Gastroesophageal sphincter (tissue), 3 donors: Measurements from ENCODE around the gene PCDH12.

Source experiments
- POLR2A ChIP-seq, 2 donors: fragments of 450-650 bp; IDR thresholded peaks; one replicate each; pipeline ENCODE4 v1.6.1; 2017; ENCODE audit warnings: antibody characterized with exemption in 2 of 2, mild to moderate bottlenecking in 2 of 2, moderate library complexity in 1 of 2
- TF ChIP-seq, protein P1 (sequence below), 4 experiments: fragments of 200-600 bp in 2 of 4; fragments of 450-650 bp in 2 of 4; sonication (generic) in 1 of 4; IDR thresholded peaks; one replicate each; pipeline ENCODE4 v1.5.1; 2017 to 2019; ENCODE audit warnings: antibody characterized with exemption in 4 of 4, mild to moderate bottlenecking in 2 of 4, moderate library complexity in 2 of 4

DNA sequence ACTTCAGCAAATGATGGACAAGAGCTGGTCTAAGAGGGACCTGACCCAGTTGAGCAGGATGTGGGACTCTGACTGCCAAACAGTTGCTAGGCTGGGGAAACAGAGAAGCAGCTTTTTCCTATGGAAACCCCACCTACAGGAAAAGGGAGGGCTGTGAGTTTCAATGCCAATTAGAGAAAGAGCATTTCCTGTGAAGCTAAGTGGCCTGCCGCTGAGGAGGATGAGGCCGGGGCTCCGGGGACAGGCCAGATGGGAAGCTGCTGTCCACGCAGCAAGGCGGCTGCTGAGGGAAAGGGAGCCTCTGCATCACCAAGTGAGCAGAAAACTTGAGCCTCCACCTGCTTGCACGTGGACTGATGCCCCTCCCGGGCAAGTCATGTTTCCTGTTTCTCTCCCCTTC, at the start of gene PCDH12:
- TF ChIP-seq, protein P1, sequence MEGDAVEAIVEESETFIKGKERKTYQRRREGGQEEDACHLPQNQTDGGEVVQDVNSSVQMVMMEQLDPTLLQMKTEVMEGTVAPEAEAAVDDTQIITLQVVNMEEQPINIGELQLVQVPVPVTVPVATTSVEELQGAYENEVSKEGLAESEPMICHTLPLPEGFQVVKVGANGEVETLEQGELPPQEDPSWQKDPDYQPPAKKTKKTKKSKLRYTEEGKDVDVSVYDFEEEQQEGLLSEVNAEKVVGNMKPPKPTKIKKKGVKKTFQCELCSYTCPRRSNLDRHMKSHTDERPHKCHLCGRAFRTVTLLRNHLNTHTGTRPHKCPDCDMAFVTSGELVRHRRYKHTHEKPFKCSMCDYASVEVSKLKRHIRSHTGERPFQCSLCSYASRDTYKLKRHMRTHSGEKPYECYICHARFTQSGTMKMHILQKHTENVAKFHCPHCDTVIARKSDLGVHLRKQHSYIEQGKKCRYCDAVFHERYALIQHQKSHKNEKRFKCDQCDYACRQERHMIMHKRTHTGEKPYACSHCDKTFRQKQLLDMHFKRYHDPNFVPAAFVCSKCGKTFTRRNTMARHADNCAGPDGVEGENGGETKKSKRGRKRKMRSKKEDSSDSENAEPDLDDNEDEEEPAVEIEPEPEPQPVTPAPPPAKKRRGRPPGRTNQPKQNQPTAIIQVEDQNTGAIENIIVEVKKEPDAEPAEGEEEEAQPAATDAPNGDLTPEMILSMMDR (IDR thresholded peaks at IDR 0.05): no peak
- TF ChIP-seq POLR2A (IDR thresholded peaks at IDR 0.05): no peak
